ENCODE data around the gene ADIPOQ.

The ADIPOQ gene
- long read RNA-seq, result 0 reads

- Histone ChIP-seq H3K27me3 (ENCODE audit: insufficient read depth, poor library complexity, severe bottlenecking) (no peaks in the 10 kb centered on the region), H3K27ac (replicated peaks) (no peak within 1 kb of the TSS), H3K4me3 (replicated peaks; ENCODE audit: insufficient read depth, low read length) (no peak within 1 kb of the TSS)
- no peak for TF ChIP-seq SPI1 (IDR thresholded peaks at IDR 0.05; ENCODE audit: borderline replicate concordance, low read depth)
- TF ChIP-seq REST (IDR thresholded peaks at IDR 0.05; ENCODE audit: insufficient replicate concordance, low read depth), result no peak
- TF ChIP-seq POLR2AphosphoS5 (IDR thresholded peaks at IDR 0.05; ENCODE audit: low read depth), result no peak
- TF ChIP-seq, protein P1, sequence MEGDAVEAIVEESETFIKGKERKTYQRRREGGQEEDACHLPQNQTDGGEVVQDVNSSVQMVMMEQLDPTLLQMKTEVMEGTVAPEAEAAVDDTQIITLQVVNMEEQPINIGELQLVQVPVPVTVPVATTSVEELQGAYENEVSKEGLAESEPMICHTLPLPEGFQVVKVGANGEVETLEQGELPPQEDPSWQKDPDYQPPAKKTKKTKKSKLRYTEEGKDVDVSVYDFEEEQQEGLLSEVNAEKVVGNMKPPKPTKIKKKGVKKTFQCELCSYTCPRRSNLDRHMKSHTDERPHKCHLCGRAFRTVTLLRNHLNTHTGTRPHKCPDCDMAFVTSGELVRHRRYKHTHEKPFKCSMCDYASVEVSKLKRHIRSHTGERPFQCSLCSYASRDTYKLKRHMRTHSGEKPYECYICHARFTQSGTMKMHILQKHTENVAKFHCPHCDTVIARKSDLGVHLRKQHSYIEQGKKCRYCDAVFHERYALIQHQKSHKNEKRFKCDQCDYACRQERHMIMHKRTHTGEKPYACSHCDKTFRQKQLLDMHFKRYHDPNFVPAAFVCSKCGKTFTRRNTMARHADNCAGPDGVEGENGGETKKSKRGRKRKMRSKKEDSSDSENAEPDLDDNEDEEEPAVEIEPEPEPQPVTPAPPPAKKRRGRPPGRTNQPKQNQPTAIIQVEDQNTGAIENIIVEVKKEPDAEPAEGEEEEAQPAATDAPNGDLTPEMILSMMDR (IDR thresholded peaks at IDR 0.05; ENCODE audit: insufficient read depth, low read length), result no peak
- TF ChIP-seq GABPA (IDR thresholded peaks at IDR 0.05; ENCODE audit: low read depth), result no peak
- no peak for DNase-seq (ENCODE audit: low read depth in 1 of 2, low spot score in 1 of 2)
Observed at GRCh38 chr3:186842426-186843038, at the start of gene ADIPOQ. TSS of gene ADIPOQ (plus strand) at chr3:186842710. CDS start at chr3:186853059, 10,349 bp downstream.

GRCh38 chr3:186798239-186798874 lies 44.2 kb upstream of the ADIPOQ start:
- DNase-seq (ENCODE audit: low read depth in 1 of 2, low spot score in 1 of 2), result no peak
- no peak overlapping the region for H3K27ac ChIP-seq (replicated peaks)
- no peak overlapping the region for H3K4me3 ChIP-seq (replicated peaks; ENCODE audit: insufficient read depth, low read length)
- no peaks in the 10 kb centered on the region for H3K27me3 ChIP-seq (ENCODE audit: insufficient read depth, poor library complexity, severe bottlenecking)
- TF ChIP-seq GABPA (IDR thresholded peaks at IDR 0.05; ENCODE audit: low read depth), result no peak
- no peak for TF ChIP-seq SPI1 (IDR thresholded peaks at IDR 0.05; ENCODE audit: borderline replicate concordance, low read depth)
- TF ChIP-seq POLR2AphosphoS5 (IDR thresholded peaks at IDR 0.05; ENCODE audit: low read depth), result no peak
- TF ChIP-seq, protein P1 (IDR thresholded peaks at IDR 0.05; ENCODE audit: insufficient read depth, low read length), result no peak
- TF ChIP-seq REST (IDR thresholded peaks at IDR 0.05; ENCODE audit: insufficient replicate concordance, low read depth), result no peak

DNA sequence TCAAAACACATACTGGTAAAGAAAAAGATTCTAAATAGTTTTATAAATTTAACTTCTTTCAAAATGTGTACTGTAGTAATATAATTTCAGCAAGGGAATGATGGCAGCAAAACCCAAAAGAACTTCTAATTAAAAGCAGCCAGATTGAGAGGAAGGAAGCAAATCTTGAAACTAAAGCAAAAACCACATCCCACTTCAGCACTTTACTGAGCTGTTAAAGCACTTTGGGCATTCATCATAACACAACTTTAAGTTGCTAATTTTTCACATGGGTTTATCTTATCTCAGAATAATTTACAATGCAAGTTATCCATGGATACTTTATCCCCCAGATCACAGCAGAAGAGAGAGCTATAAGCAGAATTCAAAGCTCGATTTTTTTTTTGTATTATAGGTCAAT lies 42.2 kb upstream of the ADIPOQ start:
- no peak for DNase-seq (ENCODE audit: low read depth in 1 of 2, low spot score in 1 of 2)
- Histone ChIP-seq H3K27me3 (ENCODE audit: insufficient read depth, poor library complexity, severe bottlenecking) (no peaks in the 10 kb centered on the region), H3K27ac (replicated peaks) (no peak overlapping the region), H3K4me3 (replicated peaks; ENCODE audit: insufficient read depth, low read length) (no peak overlapping the region)
- no peak for TF ChIP-seq GABPA (IDR thresholded peaks at IDR 0.05; ENCODE audit: low read depth)
- TF ChIP-seq, protein P1 (IDR thresholded peaks at IDR 0.05; ENCODE audit: insufficient read depth, low read length), result no peak
- TF ChIP-seq POLR2AphosphoS5 (IDR thresholded peaks at IDR 0.05; ENCODE audit: low read depth), result no peak

All from HL-60 (cell line).